HG03575 (cell line): ENCODE results near the gene TDO2.
"Not testable (repeated sequence)": the region's sequence is repeated elsewhere in the genome, so short reads cannot be mapped to it uniquely, and the experiment has no call there.

Experiments
- ATAC-seq: cut with Tn5 transposase; IDR thresholded peaks from one replicate; pipeline ENCODE4 v1.9.1; 2021; ENCODE audit not compliant: unreplicated experiment, insufficient number of reproducible peaks, low FRiP score; ENCODE audit errors: extremely low read depth

The TDO2 gene

DNA sequence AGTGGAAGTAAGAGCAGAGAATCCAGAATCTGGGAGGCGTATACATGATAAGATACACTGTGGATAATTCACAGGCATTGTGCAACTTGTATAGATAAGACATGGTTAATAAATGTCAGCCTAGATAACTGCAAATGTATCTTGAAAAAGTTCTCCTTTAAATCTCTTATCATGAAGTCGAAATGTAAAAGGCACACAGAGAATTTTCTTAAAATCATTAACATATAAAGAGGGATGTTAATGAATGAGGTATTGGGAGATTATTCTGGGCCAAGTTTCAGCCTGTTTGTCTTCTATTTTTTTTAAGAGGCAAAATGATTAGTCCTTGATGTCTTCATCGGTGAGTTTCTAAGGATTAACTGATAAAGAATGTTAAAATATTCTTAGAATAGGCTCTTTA is 835 bp downstream of the TDO2 start:
- no peak for ATAC-seq

DNA sequence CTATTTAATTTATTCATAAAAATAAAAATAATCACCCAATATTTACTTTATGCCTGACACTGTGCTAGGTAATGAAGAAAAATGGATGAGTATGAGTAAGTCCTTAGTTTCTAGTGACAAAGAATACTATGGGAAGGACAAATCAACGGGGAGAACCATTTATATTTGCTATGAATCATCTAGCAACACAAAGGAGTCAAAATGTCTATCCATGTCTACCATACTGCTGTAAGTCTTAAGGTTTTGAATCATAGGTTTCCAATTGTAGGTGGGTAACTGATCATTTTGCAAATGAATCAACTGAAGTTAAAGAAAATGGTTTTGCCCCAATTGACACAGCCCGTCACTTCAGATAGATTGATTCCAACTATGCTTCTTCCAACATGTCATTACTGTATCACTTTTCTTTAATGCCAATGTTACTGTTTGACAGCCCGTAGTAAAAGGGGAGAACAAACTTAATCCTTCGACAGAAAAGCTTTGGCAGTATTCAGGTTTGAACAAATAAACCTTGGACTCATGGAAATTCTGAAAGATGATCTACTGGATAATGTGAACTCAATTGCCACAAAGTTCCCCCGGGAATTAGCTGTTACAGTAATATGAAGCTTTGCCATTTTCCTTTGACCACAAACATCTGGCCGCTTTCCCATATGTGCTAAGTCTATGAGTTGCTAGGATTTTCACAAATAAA is 3.2 kb downstream of the TDO2 start:
- ATAC-seq: no peak

GRCh38 chr4:155907556-155907955 is 4.1 kb downstream of the TDO2 start:
- no peak for ATAC-seq

DNA sequence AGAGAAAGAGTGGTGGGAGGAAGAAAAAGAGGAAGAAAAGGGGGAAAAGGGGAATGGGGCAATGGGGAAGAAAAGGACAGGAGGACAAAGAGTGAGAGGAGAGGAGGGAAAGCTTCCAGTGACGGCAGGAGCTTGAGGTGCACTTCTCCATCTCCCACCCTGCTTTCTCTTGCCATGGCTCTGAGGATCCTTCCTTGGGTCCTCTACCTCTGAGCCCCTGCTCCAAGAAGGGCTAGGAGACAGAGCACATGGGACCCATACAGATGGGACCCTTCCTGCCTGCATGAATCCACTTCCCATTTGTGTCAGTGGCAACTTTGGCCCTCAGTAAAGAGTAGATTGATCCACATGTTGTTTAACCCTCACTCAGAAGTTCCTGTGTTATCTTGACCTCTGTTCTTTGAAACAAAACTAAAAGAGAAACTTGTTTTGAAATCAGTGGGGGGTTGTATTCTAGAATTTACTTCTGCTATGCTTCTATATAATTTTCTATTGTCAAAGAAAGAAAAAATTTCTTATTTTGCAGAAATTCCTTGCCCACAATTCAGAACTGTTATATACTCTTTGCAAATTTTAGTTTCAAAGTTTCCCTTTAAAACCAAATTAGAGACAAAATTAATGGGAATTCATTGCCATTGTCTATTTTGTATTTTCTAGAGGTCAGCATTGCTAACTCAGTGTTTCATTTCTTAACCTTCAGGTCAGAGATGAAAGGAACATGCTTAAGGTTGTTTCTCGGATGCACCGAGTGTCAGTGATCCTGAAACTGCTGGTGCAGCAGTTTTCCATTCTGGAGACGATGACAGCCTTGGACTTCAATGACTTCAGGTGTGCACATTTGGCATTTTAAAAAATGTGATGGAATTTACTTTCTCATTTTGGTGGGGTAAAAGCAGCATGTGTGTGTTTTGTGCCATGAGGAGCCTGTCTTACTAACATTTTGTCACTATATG is 5.0 kb downstream of the TDO2 start:
- no peak for ATAC-seq

- ATAC-seq: no peak
Measured at GRCh38 chr4:155909615-155910226, 6.2 kb downstream of the TDO2 start.

- ATAC-seq: no peak
Measured at GRCh38 chr4:155911905-155912304, 8.4 kb downstream of the TDO2 start.

DNA sequence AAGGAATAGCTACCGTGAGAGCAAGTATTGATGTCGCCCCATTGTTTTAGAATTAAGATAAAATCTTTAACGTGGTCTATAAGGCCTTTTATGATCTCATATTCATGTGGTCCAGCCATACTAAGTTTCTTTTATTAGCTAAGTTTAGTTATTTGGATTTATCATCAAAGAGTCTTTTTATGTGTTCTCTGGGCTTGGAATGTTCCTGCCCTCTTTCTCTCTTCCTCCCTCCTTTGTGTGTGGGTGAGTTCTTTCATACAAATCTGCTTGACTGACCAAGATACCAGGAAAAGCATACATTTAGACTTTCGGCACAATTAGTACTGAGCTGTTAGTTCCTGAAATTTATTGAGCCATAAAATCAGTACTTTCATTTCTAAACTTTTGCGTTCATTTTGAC is 11.3 kb downstream of the TDO2 start:
- no peak for ATAC-seq

GRCh38 chr4:155921597-155921996 is 18.1 kb downstream of the TDO2 start:
- ATAC-seq: no peak

- ATAC-seq: no peak
Measured at GRCh38 chr4:155924637-155925036, 21.1 kb downstream of the TDO2 start.

GRCh38 chr4:155929833-155930232 is 26.3 kb downstream of the TDO2 start:
- no peak for ATAC-seq

- no peak for ATAC-seq
Measured at GRCh38 chr4:155930330-155930729, 26.8 kb downstream of the TDO2 start.

GRCh38 chr4:155931634-155932033 is 28.1 kb downstream of the TDO2 start:
- ATAC-seq: no peak

DNA sequence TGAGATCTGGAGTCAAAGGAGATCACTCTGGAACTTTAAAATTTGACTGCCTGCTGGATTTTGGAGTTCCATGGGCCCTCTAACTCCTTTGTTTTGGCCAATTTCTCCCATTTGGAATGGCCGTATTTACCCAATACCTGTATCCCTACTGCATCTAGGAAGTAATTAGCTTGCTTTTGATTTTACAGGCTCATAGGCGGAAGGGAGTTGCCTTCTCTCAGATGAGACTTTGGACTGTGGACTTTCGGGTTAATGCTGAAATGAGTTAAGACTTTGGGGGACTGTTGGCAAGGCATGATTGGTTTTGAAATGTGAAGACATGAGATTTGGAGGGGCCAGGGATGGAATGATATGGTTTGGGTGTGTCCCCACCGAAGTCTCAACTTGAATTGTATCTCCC is 31.1 kb downstream of the TDO2 start:
- ATAC-seq: not testable (repeated sequence)

DNA sequence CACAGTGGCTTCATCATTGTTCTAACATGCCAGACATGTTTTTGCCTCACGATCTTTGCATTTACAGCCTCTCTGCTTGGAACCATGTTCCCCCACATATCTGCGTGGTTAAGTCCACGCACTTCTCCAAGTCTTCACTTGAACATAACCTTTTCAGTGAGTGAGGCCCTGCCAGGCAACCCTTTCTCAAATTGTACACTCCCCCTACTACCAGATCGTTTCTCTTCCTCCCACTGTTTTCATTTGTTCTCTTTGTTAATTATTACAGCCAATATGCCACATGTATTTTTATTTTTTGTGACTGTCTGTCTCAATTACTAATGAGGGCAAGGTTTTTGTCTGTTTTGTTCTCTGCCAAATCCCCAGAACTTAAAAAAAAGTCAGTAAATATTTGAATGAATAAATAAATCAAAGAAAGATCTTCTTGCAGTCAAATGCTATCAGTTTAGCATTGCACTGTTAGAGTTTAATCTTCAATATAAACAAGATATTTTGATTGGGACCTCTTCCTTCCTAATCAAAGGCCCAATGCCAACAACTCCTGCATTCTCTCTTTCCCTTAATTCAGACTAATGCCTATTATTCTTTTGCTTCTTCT is 32.0 kb downstream of the TDO2 start:
- no peak for ATAC-seq

- ATAC-seq: no peak
Measured at GRCh38 chr4:155941085-155941790, 37.7 kb downstream of the TDO2 start.

GRCh38 chr4:155941820-155942219 is 38.3 kb downstream of the TDO2 start:
- no peak for ATAC-seq

DNA sequence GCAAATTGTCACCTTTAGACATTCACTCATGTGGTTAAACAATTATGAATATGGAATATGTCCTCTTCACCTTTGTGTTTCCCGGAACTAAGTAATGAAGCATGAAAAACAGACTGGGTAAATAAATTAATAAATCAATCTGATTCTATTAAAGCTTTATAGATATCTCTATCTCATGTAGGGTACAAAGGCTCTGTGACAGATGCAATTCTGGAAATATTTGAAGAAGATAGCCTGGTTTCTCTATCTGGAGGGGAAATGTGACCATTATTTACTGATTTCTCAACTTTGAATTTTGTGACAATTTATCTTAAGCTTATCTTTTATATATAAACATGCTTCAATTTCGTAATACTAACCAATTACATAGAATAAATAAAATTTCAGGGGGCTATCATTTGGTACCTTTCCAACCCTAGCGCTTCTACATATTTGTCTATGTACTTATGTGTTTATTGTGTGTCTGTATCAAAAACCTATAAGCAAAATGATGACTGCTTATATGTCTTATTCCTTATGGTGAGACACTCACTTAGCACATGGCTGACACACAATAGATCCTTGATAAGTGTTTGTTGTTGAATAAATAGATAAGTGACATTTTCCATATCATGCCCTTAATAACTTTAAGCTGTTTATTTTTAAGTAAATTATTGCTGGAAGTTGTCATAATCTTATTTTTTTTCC is 40.3 kb downstream of the TDO2 start:
- ATAC-seq: no peak

DNA sequence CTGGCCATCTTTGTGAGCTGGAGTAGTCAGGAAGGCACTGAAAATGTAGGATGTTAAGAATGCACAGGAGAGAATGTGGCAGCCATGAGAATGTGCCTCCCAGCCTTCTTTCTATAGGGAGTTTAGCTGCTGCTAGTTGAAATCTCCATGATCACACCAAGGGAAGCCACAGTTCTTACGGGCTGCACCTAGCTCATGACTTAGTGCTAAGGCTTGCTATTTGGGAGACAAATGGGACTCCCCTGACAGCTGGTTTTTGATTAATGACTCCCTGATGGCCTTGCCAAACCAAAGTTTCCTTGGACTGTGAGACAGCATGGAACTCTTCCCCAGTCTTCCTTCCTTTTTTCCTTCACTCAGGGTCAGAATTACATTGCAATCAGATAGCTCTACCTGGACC is 41.0 kb downstream of the TDO2 start:
- no peak for ATAC-seq
